Measurements from ENCODE around the gene HPS1. TPM values are rescaled to one million over a fixed set of nuclear protein-coding genes. Genes with fewer than 3 reads are reported as not detected.
"Not testable (repeated sequence)": the region's sequence is repeated elsewhere in the genome, so short reads cannot be mapped to it uniquely, and the experiment has no call there.

HPS1 gene
- total and polyA plus RNA-seq, 4 donors, result 14.5 to 44.3 (median 34.2) TPM

DNA sequence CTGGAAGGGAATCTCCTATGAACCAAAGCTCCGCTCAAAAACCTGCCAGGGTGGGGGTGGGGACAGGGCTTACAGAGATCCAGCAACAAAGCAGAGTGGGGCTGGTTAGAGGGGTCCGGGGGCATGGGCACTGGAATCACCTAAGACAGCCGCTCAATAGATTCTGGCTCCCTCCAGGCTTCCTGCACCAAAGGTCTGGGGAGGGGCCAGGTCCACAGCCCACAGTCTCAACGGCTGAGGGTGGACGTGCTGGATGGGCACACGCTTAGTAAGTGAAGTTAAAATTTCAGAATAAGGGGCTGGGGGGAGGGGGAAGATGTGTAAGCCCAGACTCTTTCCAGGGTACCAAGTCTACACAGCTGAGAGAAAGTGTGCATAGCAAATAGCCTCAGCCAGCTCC lies 62.9 kb downstream of the HPS1 start:
- Histone ChIP-seq H3K4me3 (ENCODE audit: low read depth, low read length) (no peak overlapping the region), H3K4me1 (ENCODE audit: control insufficient read depth, insufficient read depth, low read length) (no peaks in the 10 kb centered on the region), H3K9me3 (ENCODE audit: control insufficient read depth, insufficient read depth, low read length) (no peaks in the 10 kb centered on the region), H3K27ac (ENCODE audit: low read depth, low read length) (no peak overlapping the region), H3K36me3 (ENCODE audit: control insufficient read depth, insufficient read depth, low read length) (peaks cover 11% of the 10 kb centered on the region), H3K27me3 (ENCODE audit: control insufficient read depth, insufficient read depth, low read length) (no peaks in the 10 kb centered on the region)
- 94% methylated on average over 5 of the region's 6 CpGs for WGBS (ENCODE audit: insufficient coverage)
- no peak for DNase-seq (ENCODE audit: low read depth in 4 of 6, low spot score in 6 of 6)

DNA sequence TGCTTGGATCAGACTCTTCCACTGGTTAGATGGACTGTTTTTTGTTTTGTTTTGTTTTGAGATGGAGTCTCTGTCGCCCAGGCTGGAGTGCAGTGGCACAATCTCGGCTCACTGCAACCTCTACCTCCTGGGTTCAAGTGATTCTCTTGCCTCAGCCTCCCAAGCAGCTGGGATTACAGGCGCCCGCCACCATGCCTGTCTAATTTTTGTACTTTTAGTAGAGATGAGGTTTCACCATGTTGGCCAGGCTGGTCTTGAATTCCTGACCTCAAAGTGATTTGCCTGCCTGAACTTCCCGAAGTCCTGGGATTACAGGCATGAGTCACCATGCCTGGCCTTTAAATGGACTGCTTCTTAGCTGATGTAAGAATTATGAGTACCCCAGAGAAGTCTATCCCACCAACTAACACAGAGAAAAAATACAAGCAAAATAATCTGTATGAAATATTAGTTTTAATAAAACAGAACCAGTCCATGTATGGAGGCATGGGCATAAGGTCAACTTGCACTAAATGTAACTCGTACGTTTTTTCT lies 63.5 kb downstream of the HPS1 start:
- not testable (repeated sequence) for H3K27ac ChIP-seq (ENCODE audit: low read depth, low read length); DNase-seq (ENCODE audit: low read depth in 4 of 6, low spot score in 6 of 6); H3K9me3 ChIP-seq (ENCODE audit: control insufficient read depth, insufficient read depth, low read length); H3K4me1 ChIP-seq (ENCODE audit: control insufficient read depth, insufficient read depth, low read length); H3K4me3 ChIP-seq (ENCODE audit: low read depth, low read length); H3K27me3 ChIP-seq (ENCODE audit: control insufficient read depth, insufficient read depth, low read length)
- WGBS (ENCODE audit: insufficient coverage), result 100% methylated on average over 4 of the region's 7 CpGs
- H3K36me3 ChIP-seq (ENCODE audit: control insufficient read depth, insufficient read depth, low read length), result peaks cover 11% of the 10 kb centered on the region

DNA sequence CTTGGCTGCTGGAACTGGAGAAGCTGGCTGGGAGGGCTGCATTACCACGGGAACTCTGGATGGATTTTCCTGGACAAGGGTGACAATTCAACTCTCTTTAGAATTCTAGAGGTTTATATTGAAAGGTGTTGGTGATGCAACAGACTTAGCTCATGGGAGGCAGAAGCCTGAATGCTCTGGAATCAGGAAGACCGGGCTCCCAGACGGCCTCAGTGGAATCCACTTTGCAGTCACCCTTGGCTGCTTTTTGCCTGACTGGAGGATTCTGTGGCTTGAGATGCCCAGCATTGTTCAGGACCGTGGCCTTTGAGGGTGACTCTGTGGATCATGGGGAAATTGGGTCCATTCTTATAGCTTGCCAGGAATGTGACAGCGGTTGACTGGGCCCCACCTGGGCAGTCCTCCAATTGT lies 64.0 kb downstream of the HPS1 start:
- Histone ChIP-seq H3K27me3 (ENCODE audit: control insufficient read depth, insufficient read depth, low read length) (no peaks in the 10 kb centered on the region), H3K4me3 (ENCODE audit: low read depth, low read length) (no peak overlapping the region), H3K9me3 (ENCODE audit: control insufficient read depth, insufficient read depth, low read length) (no peaks in the 10 kb centered on the region), H3K4me1 (ENCODE audit: control insufficient read depth, insufficient read depth, low read length) (no peaks in the 10 kb centered on the region), H3K36me3 (ENCODE audit: control insufficient read depth, insufficient read depth, low read length) (peaks cover 11% of the 10 kb centered on the region), H3K27ac (ENCODE audit: low read depth, low read length) (no peak overlapping the region)
- DNase-seq (ENCODE audit: low read depth in 4 of 6, low spot score in 6 of 6), result no peak
- 90% methylated on average over 5 of the region's 5 CpGs for WGBS (ENCODE audit: insufficient coverage)

DNA sequence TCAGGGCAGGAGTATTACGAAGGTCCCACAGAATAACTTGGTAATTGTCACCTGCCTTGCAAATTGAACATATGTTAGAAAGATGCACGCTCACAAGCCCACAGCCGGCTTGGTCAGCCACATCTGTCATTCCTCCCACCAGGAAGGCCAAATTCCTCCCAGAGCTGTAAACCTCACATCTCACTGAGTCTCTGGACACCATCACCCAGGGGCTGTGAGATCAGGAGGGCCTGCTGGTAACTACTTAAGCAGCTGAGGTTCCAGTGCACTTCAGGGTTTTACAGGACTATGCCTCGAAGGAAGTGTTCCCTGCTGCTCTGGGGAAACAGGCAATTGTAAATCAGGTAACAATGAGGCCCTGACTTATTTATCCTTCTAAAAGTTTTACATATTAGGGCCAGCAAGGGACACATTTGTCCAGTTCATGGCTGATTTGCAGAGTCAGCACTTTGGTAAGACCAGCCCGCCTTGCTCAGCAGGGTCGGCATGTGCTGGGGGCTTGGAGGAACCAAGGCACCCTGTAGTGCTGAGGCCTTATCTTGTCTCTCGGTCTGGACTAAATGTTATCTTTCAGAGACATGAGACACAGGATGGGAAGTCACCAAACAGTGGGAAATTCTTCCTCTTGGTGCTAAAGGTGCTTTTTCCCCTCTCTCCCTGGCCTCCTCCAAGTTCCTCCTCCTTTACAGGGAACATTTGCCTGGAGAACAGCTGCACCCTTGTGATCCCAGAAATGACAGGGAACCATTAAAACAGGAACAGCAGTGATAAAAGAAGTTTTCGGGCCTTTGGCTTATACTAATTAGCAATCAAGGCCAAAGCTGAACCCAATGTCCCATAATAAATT lies 66.0 kb downstream of the HPS1 start:
- H3K36me3 ChIP-seq (ENCODE audit: control insufficient read depth, insufficient read depth, low read length), result peaks cover 8% of the 10 kb centered on the region
- H3K4me3 ChIP-seq (ENCODE audit: low read depth, low read length), result no peak overlapping the region
- no peak for DNase-seq (ENCODE audit: low read depth in 4 of 6, low spot score in 6 of 6)
- H3K27ac ChIP-seq (ENCODE audit: low read depth, low read length), result no peak overlapping the region
- H3K9me3 ChIP-seq (ENCODE audit: control insufficient read depth, insufficient read depth, low read length), result no peaks in the 10 kb centered on the region
- H3K27me3 ChIP-seq (ENCODE audit: control insufficient read depth, insufficient read depth, low read length), result no peaks in the 10 kb centered on the region
- 79% methylated on average over 6 of the region's 8 CpGs for WGBS (ENCODE audit: insufficient coverage)
- H3K4me1 ChIP-seq (ENCODE audit: control insufficient read depth, insufficient read depth, low read length), result no peaks in the 10 kb centered on the region

DNA sequence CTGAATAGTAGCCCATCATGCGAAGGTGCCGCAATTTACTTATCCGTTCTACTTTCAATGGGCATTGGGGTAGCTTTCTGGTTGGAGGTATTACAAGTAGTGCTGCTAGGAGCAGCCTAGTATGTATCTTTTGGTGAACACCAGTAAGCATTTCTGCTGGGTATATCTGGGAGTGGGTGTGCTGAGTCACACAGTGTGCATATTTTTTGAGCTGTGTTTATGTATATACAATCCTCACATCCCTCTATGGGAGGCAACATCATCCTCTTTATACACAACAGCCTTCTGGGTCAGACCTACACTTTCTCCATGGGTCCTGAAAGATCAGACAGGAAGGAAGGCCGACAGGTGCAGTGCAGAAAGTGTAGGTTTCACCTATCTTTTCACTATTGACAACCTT lies 68.0 kb downstream of the HPS1 start:
- Histone ChIP-seq H3K4me1 (ENCODE audit: control insufficient read depth, insufficient read depth, low read length) (no peaks in the 10 kb centered on the region), H3K36me3 (ENCODE audit: control insufficient read depth, insufficient read depth, low read length) (no peaks in the 10 kb centered on the region), H3K4me3 (ENCODE audit: low read depth, low read length) (no peak overlapping the region), H3K27me3 (ENCODE audit: control insufficient read depth, insufficient read depth, low read length) (no peaks in the 10 kb centered on the region), H3K27ac (ENCODE audit: low read depth, low read length) (no peak overlapping the region), H3K9me3 (ENCODE audit: control insufficient read depth, insufficient read depth, low read length) (no peaks in the 10 kb centered on the region)
- 97% methylated on average over 4 of the region's 4 CpGs for WGBS (ENCODE audit: insufficient coverage)
- no peak for DNase-seq (ENCODE audit: low read depth in 4 of 6, low spot score in 6 of 6)

DNA sequence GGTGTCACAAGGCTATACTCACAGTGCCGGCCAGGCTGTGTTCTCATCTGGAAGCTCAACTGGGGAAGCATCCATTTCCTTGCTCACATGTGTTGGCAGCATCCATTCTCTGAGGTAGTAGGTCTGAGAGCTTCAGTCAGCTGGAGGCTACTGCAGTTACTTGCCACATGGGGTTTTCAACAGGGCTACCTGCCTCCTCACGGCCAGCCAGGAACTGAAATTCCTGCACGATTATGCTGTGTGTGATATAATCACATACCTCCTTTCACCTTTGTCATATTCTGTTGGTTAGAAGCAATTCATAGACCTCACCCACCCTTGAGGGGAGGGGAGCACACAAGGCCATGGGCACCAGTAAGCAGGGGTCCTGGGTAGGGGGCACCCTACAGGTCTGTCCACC lies 69.2 kb downstream of the HPS1 start:
- H3K4me3 ChIP-seq (ENCODE audit: low read depth, low read length), result no peak overlapping the region
- no peak for DNase-seq (ENCODE audit: low read depth in 4 of 6, low spot score in 6 of 6)
- H3K27me3 ChIP-seq (ENCODE audit: control insufficient read depth, insufficient read depth, low read length), result no peaks in the 10 kb centered on the region
- H3K4me1 ChIP-seq (ENCODE audit: control insufficient read depth, insufficient read depth, low read length), result no peaks in the 10 kb centered on the region
- H3K27ac ChIP-seq (ENCODE audit: low read depth, low read length), result no peak overlapping the region
- whole genome bisulfite sequencing (ENCODE audit: insufficient coverage), result 100% methylated on average over 1 of the region's 3 CpGs
- no peaks in the 10 kb centered on the region for H3K36me3 ChIP-seq (ENCODE audit: control insufficient read depth, insufficient read depth, low read length)
- no peaks in the 10 kb centered on the region for H3K9me3 ChIP-seq (ENCODE audit: control insufficient read depth, insufficient read depth, low read length)

DNA sequence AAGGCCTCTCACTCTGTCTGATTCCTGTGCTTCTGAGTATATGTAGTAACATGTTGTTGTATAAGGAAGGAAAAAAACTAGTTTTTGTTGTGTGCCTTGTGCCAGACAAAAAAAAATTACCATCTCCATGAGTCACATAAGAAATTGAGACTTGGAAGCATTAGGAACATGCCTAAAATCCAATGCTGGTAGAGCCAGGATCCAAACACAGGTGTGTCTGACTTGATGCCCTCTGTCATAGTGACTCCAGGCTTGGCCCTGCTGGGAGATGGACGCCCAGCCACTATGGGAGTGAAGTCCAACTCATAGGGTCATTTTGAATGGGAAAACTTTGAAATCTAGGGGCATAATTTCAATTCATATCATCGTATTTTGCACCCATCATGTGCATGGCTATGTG lies 69.7 kb downstream of the HPS1 start:
- Histone ChIP-seq H3K27ac (ENCODE audit: low read depth, low read length) (no peak overlapping the region), H3K27me3 (ENCODE audit: control insufficient read depth, insufficient read depth, low read length) (no peaks in the 10 kb centered on the region), H3K9me3 (ENCODE audit: control insufficient read depth, insufficient read depth, low read length) (no peaks in the 10 kb centered on the region), H3K4me1 (ENCODE audit: control insufficient read depth, insufficient read depth, low read length) (no peaks in the 10 kb centered on the region), H3K4me3 (ENCODE audit: low read depth, low read length) (no peak overlapping the region), H3K36me3 (ENCODE audit: control insufficient read depth, insufficient read depth, low read length) (no peaks in the 10 kb centered on the region)
- no peak for DNase-seq (ENCODE audit: low read depth in 4 of 6, low spot score in 6 of 6)
- 80% methylated on average over 1 of the region's 2 CpGs for WGBS (ENCODE audit: insufficient coverage)

DNA sequence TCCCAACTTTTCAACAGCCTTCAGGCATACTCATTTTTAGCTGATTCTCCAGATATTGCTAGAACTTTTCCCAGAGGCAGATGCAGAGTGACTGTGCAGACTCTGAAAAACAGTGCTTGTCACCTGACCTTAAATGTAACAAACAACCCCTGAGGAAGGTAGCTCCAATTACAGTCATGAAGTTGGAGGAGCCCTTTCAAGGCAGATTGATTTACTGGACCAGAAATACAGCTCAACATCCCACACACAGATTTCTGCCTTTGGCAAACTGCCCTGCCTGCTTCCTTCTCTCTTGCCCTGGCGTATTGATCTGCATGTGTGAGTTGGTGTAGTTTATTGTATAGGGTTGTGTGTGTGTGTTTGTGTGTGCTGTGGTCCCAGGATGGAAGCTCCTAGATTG lies 70.2 kb downstream of the HPS1 start:
- Histone ChIP-seq H3K27ac (ENCODE audit: low read depth, low read length) (no peak overlapping the region), H3K36me3 (ENCODE audit: control insufficient read depth, insufficient read depth, low read length) (no peaks in the 10 kb centered on the region), H3K4me1 (ENCODE audit: control insufficient read depth, insufficient read depth, low read length) (no peaks in the 10 kb centered on the region), H3K27me3 (ENCODE audit: control insufficient read depth, insufficient read depth, low read length) (no peaks in the 10 kb centered on the region), H3K4me3 (ENCODE audit: low read depth, low read length) (no peak overlapping the region), H3K9me3 (ENCODE audit: control insufficient read depth, insufficient read depth, low read length) (no peaks in the 10 kb centered on the region)
- DNase-seq (ENCODE audit: low read depth in 4 of 6, low spot score in 6 of 6), result peak in 1 of 6 donors; percentile 43
- WGBS (ENCODE audit: insufficient coverage), result no CpG with 5 or more reads among the region's 1 CpG

DNA sequence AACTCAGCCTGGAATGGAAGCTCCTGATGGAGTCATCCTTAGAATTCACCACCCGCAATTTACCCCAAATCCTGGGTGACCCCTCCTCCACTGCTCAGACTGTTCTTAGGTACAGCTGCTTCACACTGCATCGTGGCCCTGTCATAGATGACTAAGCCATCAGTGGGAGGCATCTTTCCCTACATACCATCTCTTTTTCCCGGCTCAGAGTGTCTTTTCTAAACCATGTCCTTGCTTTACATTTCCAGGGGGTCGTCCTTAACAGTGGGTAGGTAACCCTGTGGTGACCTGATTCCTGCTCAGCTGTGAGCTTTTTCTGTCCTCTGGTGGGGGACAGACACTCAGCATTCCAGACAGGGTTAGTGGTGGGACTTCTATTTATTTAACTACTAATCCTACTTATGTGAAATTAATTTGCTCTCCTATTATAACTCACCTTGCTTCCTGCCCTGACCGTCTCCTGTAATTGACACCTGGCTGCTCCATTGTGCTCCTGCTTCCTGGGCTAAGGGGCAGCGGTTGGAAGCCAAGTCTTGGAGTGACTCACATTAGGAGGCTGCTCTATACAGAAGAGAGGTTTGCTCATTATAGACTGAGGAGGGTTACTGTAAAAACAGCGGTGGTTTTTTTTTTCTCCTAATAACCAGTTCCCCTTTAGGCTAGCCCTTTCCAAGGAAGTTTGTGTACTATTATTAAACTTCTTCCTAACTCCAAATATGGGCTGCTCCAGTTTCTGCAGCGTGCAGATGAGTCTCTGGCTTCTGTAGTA lies 72.3 kb downstream of the HPS1 start:
- Histone ChIP-seq H3K27ac (ENCODE audit: low read depth, low read length) (no peak overlapping the region), H3K4me1 (ENCODE audit: control insufficient read depth, insufficient read depth, low read length) (peaks cover 2% of the 10 kb centered on the region), H3K27me3 (ENCODE audit: control insufficient read depth, insufficient read depth, low read length) (no peaks in the 10 kb centered on the region), H3K4me3 (ENCODE audit: low read depth, low read length) (no peak overlapping the region), H3K9me3 (ENCODE audit: control insufficient read depth, insufficient read depth, low read length) (no peaks in the 10 kb centered on the region), H3K36me3 (ENCODE audit: control insufficient read depth, insufficient read depth, low read length) (no peaks in the 10 kb centered on the region)
- no peak for DNase-seq (ENCODE audit: low read depth in 4 of 6, low spot score in 6 of 6)
- 68% methylated on average over 5 of the region's 8 CpGs for WGBS (ENCODE audit: insufficient coverage)
